Activated CD4-positive, alpha-beta T cell treated with anti-CD3 and anti-CD28 coated beads for 4 hours (primary cell): ENCODE measurements around the gene KSR1.
"Not testable (repeated sequence)": the region's sequence is repeated elsewhere in the genome, so short reads cannot be mapped to it uniquely, and the experiment has no call there.

Experiments used
- DNase-seq, 2 donors: peaks; one replicate each; pipeline ENCODE4 v3.0.0-alpha.2; 2020

Gene KSR1

DNA sequence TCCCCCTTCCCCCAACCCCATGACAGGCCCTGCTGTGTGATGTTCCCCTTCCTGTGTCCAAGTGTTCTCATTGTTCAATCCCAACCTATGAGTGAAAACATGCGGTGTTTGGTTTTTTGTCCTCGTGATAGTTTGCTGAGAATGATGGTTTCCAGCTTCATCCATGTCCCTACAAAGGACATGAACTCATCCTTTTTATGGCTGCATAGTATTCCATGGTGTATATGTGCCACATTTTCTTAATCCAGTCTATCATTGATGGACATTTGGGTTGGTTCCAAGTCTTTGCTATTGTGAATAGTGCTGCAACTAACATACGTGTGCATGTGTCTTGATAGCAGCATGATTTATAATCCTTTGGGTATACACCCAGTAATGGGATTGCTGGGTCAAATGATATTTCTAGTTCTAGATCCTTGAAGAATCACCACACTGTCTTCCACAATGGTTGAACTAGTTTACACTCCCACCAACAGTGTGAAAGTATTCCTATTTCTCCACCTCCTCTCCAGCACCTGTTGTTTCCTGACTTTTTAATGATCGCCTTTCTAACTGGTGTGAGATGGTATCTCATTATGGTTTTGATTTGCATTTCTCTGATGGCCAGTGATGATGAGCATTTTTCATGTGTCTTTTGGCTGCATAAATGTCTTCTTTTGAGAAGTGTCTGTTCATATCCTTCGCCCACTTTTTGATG lies 28.9 kb upstream of the KSR1 start:
- DNase-seq: not testable (repeated sequence)

DNA sequence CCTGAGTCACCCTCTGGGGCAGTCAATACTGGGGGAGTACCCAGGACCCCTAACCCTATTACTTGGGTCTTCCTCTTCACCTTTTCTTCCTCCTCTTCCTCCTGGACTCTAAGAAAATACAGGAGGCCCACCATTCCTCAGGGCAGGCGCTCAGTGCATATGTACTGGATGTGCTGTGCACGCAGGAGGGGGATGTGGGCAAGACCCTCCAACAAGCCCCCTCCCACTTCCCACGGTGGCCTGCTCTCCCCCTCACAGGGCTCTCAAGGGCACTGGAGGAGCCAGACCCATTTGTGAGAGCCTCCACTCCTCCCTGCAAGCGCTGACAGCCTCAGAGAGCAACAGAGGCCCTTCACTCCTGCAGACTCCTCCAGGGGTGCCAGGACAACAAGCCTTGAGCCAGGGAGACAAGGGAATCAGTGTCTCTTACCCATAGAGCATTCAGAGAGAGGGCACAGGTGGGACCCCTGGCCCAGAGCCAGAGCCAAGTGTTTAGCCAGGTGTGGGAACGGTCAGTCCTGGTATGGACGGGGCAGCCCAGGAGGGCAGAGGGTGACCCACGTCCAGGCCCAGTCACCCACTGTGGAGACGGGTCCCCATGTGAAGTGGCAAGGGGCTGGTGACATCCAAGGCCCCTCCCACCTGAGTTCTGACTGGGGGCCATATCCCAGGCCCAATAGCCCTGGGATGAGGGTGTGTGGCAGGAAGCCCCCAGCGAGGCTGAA lies 27.3 kb upstream of the KSR1 start:
- no peak for DNase-seq

DNA sequence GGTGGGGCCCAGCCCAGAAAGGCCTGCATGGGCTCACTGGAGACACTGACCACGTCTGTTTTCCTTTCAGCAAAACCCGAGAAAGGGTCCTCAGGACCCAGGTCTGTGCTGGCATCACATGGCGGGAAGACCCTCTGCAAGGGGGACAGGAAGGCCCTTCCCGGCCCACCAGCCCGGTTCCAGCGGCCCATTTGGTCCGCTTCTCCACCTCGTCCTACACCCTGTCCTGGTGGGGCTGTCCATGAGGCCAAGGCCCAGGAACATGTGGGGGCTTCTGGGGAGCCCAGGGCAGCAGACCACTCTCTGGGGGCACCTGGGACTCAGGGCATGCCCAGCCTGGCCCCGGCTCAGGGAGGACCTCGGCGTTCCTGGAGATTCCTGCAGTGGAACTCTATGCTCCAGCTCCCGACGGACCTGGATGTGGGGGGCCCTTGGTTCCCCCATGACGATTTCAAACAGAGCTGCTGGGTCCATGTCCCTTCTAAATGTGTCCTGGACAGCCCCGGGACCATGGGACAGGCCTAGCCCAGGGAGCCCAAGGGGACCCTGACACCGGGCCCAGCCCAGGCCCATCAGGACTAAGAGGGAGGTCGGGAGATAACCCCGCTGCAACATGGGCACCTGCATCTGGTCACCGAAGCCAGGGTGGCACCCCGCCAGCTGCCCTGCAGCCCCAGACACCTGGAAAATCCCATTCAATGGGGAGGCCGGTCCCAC lies 26.4 kb upstream of the KSR1 start:
- DNase-seq: no peak

DNA sequence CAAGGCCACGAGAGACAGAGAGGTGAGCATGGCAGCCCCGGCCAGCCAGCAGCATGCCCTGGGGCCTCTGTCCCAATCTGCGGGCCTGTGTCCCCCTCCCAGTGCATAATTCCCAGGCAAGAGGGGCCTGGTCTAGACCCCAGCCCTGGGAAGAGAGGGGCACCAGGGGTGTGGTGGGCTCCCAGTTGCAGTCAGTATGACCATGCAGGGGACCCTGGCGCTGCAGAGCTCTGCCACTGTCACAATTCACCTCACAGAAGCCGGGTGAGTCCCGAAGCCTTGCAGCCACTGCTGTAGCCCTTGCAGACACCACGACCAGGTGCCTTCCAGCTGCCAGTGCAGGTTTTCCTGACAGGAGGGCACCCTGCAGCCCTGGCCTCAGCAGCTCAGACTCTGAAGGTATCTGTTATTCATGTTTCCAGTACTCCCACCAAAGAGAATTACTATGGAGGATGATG lies 25.8 kb upstream of the KSR1 start:
- no peak for DNase-seq

- DNase-seq: no peak
Measured at GRCh38 chr17:27430882-27431491, 25.3 kb upstream of the KSR1 start.

- no peak for DNase-seq
Measured at GRCh38 chr17:27433521-27433920, 22.7 kb upstream of the KSR1 start.

GRCh38 chr17:27435431-27436070 lies 20.7 kb upstream of the KSR1 start:
- DNase-seq: not testable (repeated sequence)

GRCh38 chr17:27438348-27438998 lies 17.8 kb upstream of the KSR1 start:
- no peak for DNase-seq

GRCh38 chr17:27439342-27439741 lies 16.9 kb upstream of the KSR1 start:
- DNase-seq: no peak

DNA sequence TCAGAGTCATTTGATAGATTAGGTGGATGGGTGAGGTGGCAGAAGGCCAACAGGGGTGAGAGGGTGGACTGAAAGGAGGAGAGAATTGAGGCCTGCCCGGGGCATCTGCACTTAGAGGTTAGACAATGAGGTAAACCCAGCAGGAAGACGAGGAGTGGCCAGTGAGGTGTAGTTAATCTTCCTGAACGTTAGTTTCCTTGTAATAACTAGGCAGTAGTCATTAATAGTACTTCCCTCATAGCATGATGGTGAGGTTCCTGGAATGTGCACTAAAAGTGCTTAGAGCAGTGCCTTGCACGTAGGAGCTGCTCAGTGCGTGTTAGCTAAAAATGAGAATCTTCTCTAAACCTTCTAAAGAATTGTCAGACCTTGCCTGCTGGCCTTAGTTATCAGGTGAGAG lies 13.5 kb upstream of the KSR1 start:
- DNase-seq: no peak

DNA sequence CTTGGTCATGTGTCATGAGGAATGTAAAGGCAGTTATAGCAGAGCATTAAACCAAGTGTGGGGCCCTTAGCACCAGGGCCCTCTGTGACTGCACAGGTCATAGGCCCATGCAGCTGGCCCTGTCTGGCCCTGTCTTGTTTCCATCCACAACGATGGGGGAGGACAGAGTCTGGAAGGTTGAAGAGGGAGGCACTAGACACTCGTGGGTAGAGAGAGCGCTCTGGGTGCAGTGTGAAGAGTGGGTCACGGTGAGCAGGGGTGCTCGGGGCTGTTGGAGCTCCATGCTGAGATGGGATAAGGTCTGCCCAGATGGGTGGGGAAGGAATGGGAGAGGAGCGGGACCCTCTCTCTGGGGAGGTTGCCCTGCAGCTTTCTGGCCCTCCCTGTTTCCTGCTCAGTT lies 12.8 kb upstream of the KSR1 start:
- no peak for DNase-seq

DNA sequence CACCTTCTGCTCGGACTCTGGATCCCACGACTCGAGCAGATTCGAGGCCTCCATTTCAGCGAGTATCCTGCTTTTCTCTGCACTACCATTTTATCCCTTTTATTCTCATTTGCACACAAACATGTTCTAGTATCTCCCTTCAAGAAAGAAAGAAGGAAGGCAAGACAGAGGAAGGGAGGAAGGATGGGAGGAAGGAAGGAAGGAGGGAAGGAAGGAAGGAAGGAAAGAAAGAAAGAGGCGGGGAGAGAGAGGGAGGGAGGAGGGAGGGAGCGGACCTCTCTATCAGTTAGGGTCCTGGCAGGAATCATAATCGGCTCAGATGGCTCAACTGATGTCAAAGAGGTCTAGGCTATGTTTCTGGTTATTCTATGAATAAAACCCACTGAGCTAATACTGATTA lies 10.3 kb upstream of the KSR1 start:
- no peak for DNase-seq

DNA sequence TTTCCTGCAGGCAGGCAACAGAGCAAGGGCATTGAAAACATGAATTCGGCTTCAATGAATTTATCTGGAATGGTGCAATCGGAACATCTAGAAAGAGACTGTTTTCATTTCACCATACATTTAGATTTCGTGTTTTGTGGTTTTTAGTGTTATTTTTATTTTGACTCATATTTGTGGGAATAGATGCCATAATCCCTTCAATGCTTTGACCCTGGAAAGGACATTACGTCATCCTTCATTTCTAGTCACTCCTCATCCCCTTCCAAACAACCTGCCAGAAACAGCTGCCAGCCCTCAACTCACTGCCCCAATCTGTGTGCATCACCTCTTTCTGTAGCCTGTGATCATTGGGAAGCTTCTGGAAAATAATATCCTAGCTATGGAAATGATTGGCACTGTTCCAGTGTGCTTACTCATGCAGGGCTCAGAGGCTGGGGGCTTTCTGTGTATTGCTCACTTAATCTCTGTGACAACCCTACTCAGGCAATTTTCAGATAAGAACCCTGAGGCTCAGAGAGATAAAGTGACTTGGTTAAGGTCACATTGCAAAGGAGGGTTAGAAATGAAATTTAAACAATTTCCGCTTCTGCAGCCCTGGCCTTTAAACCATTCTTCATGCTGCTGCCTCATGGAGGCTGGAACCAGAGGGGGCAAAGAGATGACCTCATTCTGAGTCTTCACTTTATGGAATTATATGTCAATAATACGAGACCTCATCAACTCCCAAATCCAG lies 9.5 kb upstream of the KSR1 start:
- DNase-seq: no peak

- not testable (repeated sequence) for DNase-seq
Measured at GRCh38 chr17:27448534-27448933, 7.7 kb upstream of the KSR1 start.

DNA sequence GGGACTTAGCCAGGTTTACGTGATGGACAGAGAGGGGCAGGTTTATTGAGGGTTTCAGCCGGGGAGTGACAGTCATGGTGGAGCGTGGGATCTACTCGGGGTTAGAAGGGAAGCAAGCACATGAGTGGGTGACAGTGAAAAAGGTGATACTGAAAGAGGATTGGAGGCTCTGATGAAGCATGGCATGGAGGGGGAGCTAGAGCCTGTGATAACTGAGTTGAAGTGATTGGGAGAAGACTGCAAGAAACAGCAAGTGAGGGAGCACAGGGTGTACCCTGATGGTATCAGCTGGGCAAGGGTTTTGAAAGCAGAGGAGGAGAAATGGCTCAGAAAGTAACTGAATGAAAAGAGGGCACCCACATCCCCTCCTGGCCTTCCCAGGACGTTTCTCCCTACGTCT lies 6.7 kb upstream of the KSR1 start:
- DNase-seq: no peak

- no peak for DNase-seq
Measured at GRCh38 chr17:27449988-27450387, 6.3 kb upstream of the KSR1 start.

GRCh38 chr17:27450416-27450815 lies 5.8 kb upstream of the KSR1 start:
- no peak for DNase-seq

GRCh38 chr17:27451906-27452305 lies 4.3 kb upstream of the KSR1 start:
- DNase-seq: no peak

- DNase-seq: no peak
Measured at GRCh38 chr17:27452828-27453227, 3.4 kb upstream of the KSR1 start.

GRCh38 chr17:27453471-27453870 lies 2.8 kb upstream of the KSR1 start:
- DNase-seq: no peak

DNA sequence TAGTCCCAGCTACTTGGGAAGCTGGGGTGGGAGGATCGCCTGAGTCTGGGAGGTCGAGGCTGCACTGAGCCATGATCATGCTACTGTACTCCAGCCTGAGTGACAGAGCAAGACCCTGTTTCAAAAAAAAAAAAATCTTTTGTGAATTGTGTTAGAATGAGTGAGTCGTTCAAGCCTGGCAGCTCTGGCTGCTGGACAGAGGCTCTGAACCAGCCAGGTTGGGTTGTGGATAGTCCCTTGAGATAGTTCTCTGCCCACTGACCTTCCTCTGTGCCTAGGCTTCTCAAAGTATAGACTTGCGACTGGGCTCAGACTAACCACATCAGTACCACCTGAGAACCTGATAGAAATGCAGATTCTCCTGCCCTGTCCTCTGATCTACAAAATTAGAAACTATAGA lies 2.2 kb upstream of the KSR1 start:
- DNase-seq: no peak
